HuH-7 (cell line): ENCODE data around the gene MAGEF1.
"Not testable (repeated sequence)": the region's sequence is repeated elsewhere in the genome, so short reads cannot be mapped to it uniquely, and the experiment has no call there.

Experiments used
- DNase-seq: peaks from one replicate; pipeline ENCODE4 v3.0.0; 2011; ENCODE audit warnings: low spot score

MAGEF1 gene

GRCh38 chr3:184742676-184743135 lies 30.8 kb upstream of the MAGEF1 start:
- DNase-seq, result no peak

DNA sequence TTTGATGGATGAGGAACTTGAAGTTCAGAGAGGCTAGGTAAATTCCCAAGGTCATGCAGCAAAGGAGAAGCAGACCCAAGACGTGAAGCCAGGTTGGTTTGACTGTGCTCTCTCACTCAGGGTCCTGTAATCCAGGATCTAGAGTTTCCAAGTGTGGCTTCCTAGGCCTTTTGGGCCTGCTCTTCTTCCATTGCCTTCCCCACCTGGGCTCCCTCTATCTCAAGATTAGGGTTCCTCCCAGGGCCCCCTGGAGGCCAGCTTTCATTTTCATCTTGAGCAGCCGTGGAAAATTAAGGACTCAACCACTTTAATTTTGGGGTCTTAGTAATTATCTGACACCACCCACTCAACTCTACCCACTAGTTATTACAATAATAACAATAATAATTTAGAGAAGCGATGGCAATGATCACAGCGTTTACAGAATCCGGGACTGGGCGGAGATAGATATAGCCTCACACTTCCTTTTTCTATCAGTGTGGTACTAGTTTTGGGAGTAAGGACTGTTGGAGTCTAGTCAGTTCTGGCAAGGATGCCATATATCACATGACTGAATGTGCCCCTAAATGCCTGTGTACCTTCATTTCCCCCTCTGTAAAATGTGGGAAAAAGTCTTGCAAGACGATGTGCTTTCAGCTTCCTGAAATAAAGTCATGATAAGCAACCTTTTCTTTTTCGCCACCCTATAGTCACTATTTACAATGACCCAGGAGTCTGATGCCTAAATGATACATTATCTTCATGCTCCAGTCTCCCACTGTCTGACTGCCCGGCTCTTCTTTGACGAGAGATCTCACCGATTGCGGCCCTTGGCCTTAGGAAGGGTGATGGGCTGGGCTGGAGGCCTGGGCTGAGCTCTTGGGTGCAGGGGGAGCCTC lies 30.2 kb upstream of the MAGEF1 start:
- DNase-seq, result no peak

GRCh38 chr3:184741259-184741556 lies 29.3 kb upstream of the MAGEF1 start:
- no peak for DNase-seq

GRCh38 chr3:184740509-184741258 lies 28.8 kb upstream of the MAGEF1 start:
- no peak for DNase-seq

- no peak for DNase-seq
Measured at GRCh38 chr3:184739594-184740505, 28.0 kb upstream of the MAGEF1 start.

DNA sequence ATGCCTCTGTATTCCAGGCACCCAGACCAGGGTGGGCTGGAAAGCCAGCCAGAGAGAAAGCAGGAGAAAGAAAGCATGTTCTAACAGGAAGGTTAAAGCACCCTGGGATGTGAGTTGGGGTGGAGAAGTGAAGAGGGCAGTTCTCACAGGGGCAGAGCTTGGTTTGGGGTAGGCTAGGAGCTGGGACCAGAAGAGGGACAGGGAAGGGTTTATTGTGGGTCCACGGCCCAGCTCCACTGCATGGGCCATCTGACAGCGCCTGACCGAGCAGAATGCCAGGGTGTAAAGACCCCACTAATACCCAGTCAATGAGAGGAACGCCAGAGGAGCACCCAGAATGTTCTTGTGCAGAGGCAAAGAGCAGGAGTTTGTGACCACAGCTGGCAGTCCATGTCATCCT lies 27.1 kb upstream of the MAGEF1 start:
- DNase-seq, result no peak

DNA sequence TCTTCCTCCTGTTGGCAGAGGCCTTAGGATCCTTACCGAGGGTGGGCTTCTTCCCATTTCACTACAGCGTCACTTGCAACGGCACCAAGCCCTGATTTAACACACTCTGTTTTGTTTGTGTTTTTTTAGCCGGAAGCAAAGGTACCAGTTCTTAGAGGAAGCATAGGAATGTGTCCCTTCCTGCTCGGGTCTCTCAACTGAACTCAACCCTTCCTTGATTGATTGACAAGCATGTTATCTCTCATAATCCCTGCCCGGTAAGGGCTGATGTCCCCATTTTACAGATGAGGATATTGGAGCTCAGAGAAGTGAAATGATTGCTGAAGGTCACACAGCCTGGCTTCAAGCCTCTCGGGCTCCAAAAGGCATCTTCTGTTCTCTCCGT lies 26.6 kb upstream of the MAGEF1 start:
- no peak for DNase-seq

- no peak for DNase-seq
Measured at GRCh38 chr3:184737641-184738505, 26.0 kb upstream of the MAGEF1 start.

DNA sequence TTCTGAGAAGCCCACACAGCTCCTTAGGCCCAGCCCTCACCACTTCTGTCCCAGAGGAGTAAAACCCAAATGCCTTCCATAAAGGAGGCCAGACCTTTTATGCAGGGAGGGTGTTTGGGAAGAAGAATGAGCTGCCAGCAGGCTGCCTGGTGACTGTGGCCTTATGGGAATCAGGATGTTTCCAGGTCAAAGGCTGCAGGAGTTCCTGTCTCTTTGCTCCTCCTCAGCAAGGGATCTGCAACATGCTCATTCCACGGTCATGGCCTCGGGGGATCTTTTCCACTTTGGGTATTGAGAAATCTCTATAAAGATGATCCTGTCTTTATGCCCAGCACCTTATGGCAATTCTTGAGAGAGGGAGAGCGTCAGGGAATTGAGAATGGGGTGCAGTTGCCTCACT lies 25.2 kb upstream of the MAGEF1 start:
- DNase-seq, result no peak

DNA sequence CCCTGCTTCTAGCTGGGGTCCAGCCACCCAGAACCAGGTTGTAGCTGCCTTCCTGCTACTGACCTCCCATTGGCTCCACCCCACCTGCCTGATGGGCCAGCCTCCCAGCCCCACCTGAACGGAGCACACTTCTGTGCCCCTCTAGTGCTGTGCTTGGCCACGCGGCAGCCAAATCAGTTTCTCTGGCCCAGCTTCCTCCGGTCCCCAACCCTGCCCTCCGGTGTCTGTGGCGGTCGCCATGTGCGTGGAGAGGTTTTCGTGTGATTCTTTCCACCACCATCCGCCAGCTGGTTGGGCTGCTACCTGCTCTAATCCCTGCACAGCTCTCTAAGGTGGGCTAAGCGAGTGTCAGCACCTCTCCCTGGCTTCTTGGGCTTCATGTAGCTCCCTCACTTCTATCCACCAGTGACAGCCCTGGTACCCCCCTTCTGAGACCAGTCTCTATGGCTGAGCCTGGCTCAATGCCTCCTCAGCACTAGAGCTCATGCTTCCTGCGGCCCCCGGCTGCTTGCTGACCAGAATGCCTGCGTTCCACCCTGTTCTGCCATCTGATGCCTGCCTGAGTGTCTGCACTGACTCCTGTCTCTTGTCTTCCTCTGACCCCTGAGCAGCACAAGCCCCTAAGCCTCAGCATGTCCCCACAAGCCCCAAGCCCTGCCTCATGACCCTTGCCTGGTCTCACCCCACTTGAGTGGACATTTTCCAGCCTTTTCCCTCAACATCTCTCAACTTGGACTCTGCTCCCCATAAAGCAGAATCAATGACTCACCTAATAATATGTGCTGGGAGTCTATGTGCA lies 23.2 kb upstream of the MAGEF1 start:
- no peak for DNase-seq

- no peak for DNase-seq
Measured at GRCh38 chr3:184733971-184734608, 22.2 kb upstream of the MAGEF1 start.

DNA sequence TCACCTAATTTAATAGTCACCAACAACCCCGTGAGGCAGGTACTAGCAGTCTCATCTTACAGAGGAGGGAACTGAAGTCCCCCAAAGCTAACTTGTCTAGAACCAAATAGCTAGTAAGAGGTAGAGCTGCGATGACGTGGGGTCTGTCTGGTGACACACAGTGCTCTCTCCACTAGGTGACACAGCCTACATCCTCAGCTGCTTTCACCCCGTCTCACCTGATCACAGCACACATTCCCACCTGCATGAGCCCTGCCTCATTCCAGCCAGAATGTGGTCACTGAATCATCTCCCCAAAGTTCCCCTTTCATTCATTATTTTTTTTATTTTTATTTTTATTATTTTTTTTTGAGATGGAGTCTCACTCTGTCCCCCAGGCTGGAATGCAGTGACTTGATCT lies 21.3 kb upstream of the MAGEF1 start:
- no peak for DNase-seq

DNA sequence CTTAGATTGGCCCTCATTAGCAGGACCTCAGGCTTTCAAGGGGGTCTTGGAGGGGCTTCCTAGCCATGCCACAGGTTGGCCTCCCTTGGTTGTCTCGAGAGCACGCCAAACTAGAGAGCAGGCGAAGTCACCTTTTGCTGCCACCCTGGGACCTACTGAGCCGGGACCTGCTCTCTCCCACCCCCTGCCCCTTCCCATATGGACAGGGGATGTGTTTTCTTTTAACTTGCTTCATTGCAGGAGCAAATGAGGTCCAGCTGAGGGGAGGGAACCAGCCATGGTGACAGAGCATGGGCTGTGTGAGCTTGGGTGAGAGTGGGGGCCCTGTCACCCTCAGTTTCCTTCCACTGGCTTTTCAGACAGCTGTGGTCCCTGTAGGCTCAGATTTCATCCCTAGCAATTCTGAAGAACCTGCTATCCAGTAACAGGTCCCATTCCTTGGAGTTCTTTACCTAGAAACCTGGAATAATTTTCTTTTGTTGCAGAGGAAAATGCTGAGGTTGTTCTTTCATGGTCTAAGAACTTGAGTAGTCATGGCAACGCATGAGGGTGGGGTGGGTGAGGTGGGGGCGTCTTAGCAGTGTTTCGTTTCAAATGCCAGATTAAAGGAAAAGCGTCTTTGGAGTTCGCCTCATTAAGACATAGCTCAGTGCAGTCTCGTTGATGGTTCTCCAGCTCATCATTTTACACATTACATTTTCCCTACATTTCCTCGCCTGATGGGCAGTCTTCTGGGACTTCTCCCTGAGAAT lies 20.1 kb upstream of the MAGEF1 start:
- DNase-seq, result no peak

GRCh38 chr3:184730924-184731323 lies 19.1 kb upstream of the MAGEF1 start:
- DNase-seq, result no peak

DNA sequence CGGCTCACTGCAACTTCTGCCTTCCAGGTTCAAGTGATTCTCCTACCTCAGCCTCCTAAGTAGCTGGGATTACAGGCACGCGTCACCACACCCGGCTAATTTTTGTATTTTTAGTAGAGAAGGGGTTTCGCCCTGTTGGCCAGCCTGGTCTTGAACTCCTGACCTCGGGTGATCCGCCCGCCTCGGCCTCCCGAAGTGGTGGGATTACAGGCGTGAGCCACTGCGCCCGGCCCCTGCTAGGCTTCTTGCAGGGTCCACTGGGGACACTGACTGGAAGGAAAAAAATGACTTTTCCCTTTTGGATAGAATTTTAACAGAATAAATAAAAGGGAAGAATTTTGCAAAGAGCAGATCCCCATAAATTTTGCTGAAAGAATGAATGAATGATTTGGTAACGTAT lies 17.3 kb upstream of the MAGEF1 start:
- not testable (repeated sequence) for DNase-seq

- DNase-seq, result no peak
Measured at GRCh38 chr3:184728010-184728527, 16.2 kb upstream of the MAGEF1 start.

DNA sequence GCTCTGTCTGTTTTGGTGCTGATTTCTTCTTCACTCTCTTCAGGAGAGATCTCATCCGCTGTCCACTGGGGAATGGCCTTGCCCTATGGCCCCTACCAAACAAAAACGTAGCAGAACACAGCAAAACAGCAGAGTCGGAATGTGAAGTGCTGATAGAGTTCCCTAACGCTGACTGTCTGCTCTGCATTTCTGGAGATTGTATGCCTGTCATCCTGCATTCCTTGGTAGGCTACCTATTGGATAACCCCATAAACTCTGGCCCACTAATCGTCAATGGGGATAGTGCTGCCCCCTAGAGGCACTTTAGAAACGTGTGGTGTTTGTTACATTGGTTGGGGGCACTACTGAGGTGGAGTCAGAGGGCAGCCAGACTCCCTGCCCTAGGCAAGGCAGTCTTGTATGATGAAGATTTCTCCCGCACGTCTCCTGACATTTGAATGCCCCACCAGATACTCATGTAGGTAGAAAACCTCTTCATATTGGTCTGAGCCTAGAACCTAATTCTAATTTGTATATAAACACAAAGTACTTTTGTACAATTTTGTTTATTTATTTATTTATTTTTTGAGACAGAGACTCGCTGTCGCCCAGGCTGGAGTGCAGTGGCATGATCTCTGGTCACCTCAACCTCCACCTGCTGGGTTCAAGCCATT lies 15.6 kb upstream of the MAGEF1 start:
- peak; percentile 85 for DNase-seq

DNA sequence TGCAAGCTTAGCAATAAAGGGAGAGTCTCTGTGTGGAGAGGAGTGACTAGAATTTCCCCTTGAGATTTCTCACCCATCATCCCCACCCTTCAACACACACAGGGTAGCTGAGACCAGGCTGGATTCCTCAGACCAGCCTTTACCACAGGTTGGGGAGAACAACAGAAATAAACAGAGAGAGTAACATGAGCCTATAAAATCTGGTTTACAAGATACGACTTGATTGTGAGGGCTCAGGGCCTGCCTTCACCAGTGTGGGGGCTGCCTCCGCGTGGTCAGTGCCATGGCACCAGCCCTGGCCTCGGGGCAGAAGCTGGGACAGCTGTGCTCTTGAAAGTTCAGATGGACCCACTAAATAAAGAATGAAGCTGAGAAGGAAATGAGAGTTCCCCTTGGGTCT lies 14.6 kb upstream of the MAGEF1 start:
- no peak for DNase-seq
